IMR-90 (cell line): ENCODE data around the gene PDZRN3. TPM values are rescaled to one million over a fixed set of nuclear protein-coding genes. Genes with fewer than 3 reads are reported as not detected.

ENCODE experiments used
- ATAC-seq: fragments of 200-7000 bp; cut with Tn5 transposase; 2 replicates; pipeline ENCODE4 v1.9.1; 2020; ENCODE audit warnings: low read depth, mild to moderate bottlenecking, moderate library complexity
- BruUV-seq: library from RNA; stranded (reverse); fragments of 400-500 nt; replicated peaks from 2 replicates; lab custom pipeline; 2021; lab: Mats Ljungman, UMichigan
- CTCF ChIA-PET: fragments of 300-600 bp; formaldehyde crosslinking; extraction: SDS; loops from one replicate; lab custom pipeline; 2021; ENCODE audit warnings: antibody characterized with exemption; lab: Yijun Ruan, JAX
- POLR2A ChIA-PET: fragments of 300-600 bp; sonication (Branson Sonifier 250); formaldehyde crosslinking; loops from one replicate; lab custom pipeline; 2022; ENCODE audit warnings: antibody characterized with exemption; ENCODE audit not compliant: unreplicated experiment; lab: Charles Lee
- DNase-seq: peaks from one replicate; pipeline ENCODE4 v3.0.0; 2013
- H2AFZ ChIP-seq: replicated peaks from 2 replicates; pipeline ENCODE3; 2013; ENCODE audit warnings: low read length, mild to moderate bottlenecking; ENCODE audit not compliant: poor library complexity
- H2AK5ac ChIP-seq: 2 replicates; pipeline ENCODE4 v1.6.1; 2013; ENCODE audit warnings: low read depth, low read length, inconsistent platforms
- H2AK9ac ChIP-seq: replicated peaks from 2 replicates; pipeline ENCODE3; 2013; ENCODE audit warnings: mild to moderate bottlenecking, low read depth, low read length, moderate library complexity; ENCODE audit not compliant: poor library complexity
- H2BK120ac ChIP-seq: 2 replicates; pipeline ENCODE4 v1.6.1; 2013; ENCODE audit warnings: low read depth, low read length, inconsistent platforms
- H2BK15ac ChIP-seq: 3 replicates; pipeline ENCODE4 v1.6.1; 2013; ENCODE audit warnings: low read depth, low read length, inconsistent platforms
- H2BK20ac ChIP-seq: 2 replicates; pipeline ENCODE4 v1.6.1; 2013; ENCODE audit warnings: low read depth, mild to moderate bottlenecking, inconsistent platforms, low read length, moderate library complexity
- H2BK5ac ChIP-seq: 2 replicates; pipeline ENCODE4 v1.6.1; 2013; ENCODE audit warnings: mild to moderate bottlenecking, low read depth, low read length, inconsistent platforms; ENCODE audit not compliant: poor library complexity, severe bottlenecking
- H3K14ac ChIP-seq: replicated peaks from 2 replicates; pipeline ENCODE4 v1.6.1; 2013; ENCODE audit warnings: low read depth, low read length, inconsistent platforms
- H3K18ac ChIP-seq: 2 replicates; pipeline ENCODE4 v1.6.1; 2013; ENCODE audit warnings: low read depth, low read length, control low read depth
- H3K23ac ChIP-seq: 2 replicates; pipeline ENCODE4 v1.6.1; 2013; ENCODE audit warnings: low read depth, low read length, inconsistent platforms
- H3K27ac ChIP-seq: 2 replicates; pipeline ENCODE4 v1.5.1; 2013; ENCODE audit warnings: mild to moderate bottlenecking, control low read depth, low read length; ENCODE audit not compliant: insufficient read depth
- H3K27me3 ChIP-seq: 2 replicates; pipeline ENCODE4 v1.6.1; 2013; ENCODE audit warnings: low read length; ENCODE audit not compliant: control insufficient read depth, insufficient read depth
- H3K36me3 ChIP-seq: 2 replicates; pipeline ENCODE4 v1.6.1; 2013; ENCODE audit warnings: low read length, mixed read lengths; ENCODE audit not compliant: control insufficient read depth, insufficient read depth
- H3K4ac ChIP-seq: 2 replicates; pipeline ENCODE4 v1.6.1; 2013; ENCODE audit warnings: low read depth, low read length, inconsistent platforms
- H3K4me1 ChIP-seq: 2 replicates; pipeline ENCODE4 v1.6.1; 2013; ENCODE audit warnings: low read length, mixed read lengths; ENCODE audit not compliant: control insufficient read depth, insufficient read depth
- H3K4me2 ChIP-seq: 2 replicates; pipeline ENCODE4 v1.6.1; 2013; ENCODE audit warnings: low read depth, mild to moderate bottlenecking, control low read depth, low read length, moderate library complexity
- H3K4me3 ChIP-seq: 2 replicates; pipeline ENCODE4 v1.5.1; 2013; ENCODE audit warnings: low read depth, mild to moderate bottlenecking, control low read depth, low read length, moderate library complexity; ENCODE audit not compliant: insufficient read depth
- H3K56ac ChIP-seq: 2 replicates; pipeline ENCODE4 v1.6.1; 2013; ENCODE audit warnings: low read length, inconsistent platforms; ENCODE audit not compliant: insufficient read depth; ENCODE audit errors: extremely low read depth
- H3K79me1 ChIP-seq, 2 experiments: 2 replicates each; pipeline ENCODE4 v1.6.1; 2013; ENCODE audit warnings: low read length in 2 of 2, inconsistent platforms in 1 of 2, low read depth in 1 of 2
- H3K9ac ChIP-seq: 2 replicates; pipeline ENCODE4 v1.6.1; 2013; ENCODE audit warnings: low read depth, low read length, control low read depth
- H3K9me1 ChIP-seq: 2 replicates; pipeline ENCODE4 v1.6.1; 2013; ENCODE audit warnings: low read length, inconsistent platforms; ENCODE audit not compliant: insufficient read depth
- H3K9me3 ChIP-seq: 2 replicates; pipeline ENCODE4 v1.6.1; 2013; ENCODE audit warnings: low read length; ENCODE audit not compliant: control insufficient read depth, insufficient read depth
- H4K20me1 ChIP-seq: 2 replicates; pipeline ENCODE4 v1.6.1; 2013; ENCODE audit warnings: low read length, inconsistent platforms; ENCODE audit not compliant: insufficient read depth
- H4K5ac ChIP-seq: 2 replicates; pipeline ENCODE4 v1.6.1; 2013; ENCODE audit warnings: mild to moderate bottlenecking, low read depth, low read length, control low read depth
- H4K8ac ChIP-seq, 2 experiments: 2 replicates each; pipeline ENCODE4 v1.6.1; 2013; ENCODE audit warnings: low read depth in 2 of 2, low read length in 2 of 2, control low read depth in 1 of 2, inconsistent platforms in 1 of 2
- H4K91ac ChIP-seq: 2 replicates; pipeline ENCODE4 v1.6.1; 2013; ENCODE audit warnings: low read depth, low read length, inconsistent platforms; ENCODE audit not compliant: insufficient read depth
- BHLHE40 ChIP-seq: fragments of 150-350 bp; IDR thresholded peaks from 2 replicates; pipeline ENCODE4 v1.6.1; 2016; ENCODE audit warnings: mild to moderate bottlenecking, low read depth, low read length
- CEBPB ChIP-seq: IDR thresholded peaks from 2 replicates; pipeline ENCODE4 v1.6.1; 2012; ENCODE audit warnings: low read depth, low read length, improper control_type of control experiment
- CHD1 ChIP-seq: IDR thresholded peaks from 2 replicates; pipeline ENCODE4 v1.6.1; 2012; ENCODE audit warnings: low read depth, low read length, improper control_type of control experiment
- CTCF ChIP-seq: conservative IDR thresholded peaks from 2 replicates; pipeline ENCODE4 v1.5.1; 2012; ENCODE audit warnings: mild to moderate bottlenecking, low read depth, low read length, improper control_type of control experiment
- FOS ChIP-seq: fragments of 150-350 bp; IDR thresholded peaks from 2 replicates; pipeline ENCODE4 v1.6.1; 2016; ENCODE audit warnings: low read depth, low read length
- MAFK ChIP-seq: IDR thresholded peaks from 2 replicates; pipeline ENCODE4 v1.6.1; 2012; ENCODE audit warnings: low read depth, low read length, improper control_type of control experiment
- MAZ ChIP-seq: IDR thresholded peaks from 2 replicates; pipeline ENCODE4 v1.6.1; 2012; ENCODE audit warnings: low read depth, mild to moderate bottlenecking, low read length, improper control_type of control experiment, moderate library complexity, borderline replicate concordance
- MXI1 ChIP-seq: IDR thresholded peaks from 2 replicates; pipeline ENCODE4 v1.6.1; 2012; ENCODE audit warnings: low read depth, mild to moderate bottlenecking, low read length, moderate library complexity, borderline replicate concordance
- NFE2L2 ChIP-seq: fragments of 150-350 bp; IDR thresholded peaks from 2 replicates; pipeline ENCODE4 v1.6.1; 2016; ENCODE audit warnings: low read depth, mild to moderate bottlenecking, low read length
- POLR2A ChIP-seq: IDR thresholded peaks from 2 replicates; pipeline ENCODE4 v1.6.1; 2012; ENCODE audit warnings: mild to moderate bottlenecking, low read depth, low read length
- RAD21 ChIP-seq: IDR thresholded peaks from 2 replicates; pipeline ENCODE4 v1.6.1; 2012; ENCODE audit warnings: low read length, improper control_type of control experiment
- RCOR1 ChIP-seq: IDR thresholded peaks from 2 replicates; pipeline ENCODE4 v1.6.1; 2012; ENCODE audit warnings: mild to moderate bottlenecking, low read length, improper control_type of control experiment; ENCODE audit not compliant: insufficient replicate concordance
- RFX5 ChIP-seq: IDR thresholded peaks from 2 replicates; pipeline ENCODE4 v1.8.0; 2012; ENCODE audit warnings: low read depth, mild to moderate bottlenecking, low read length, moderate library complexity
- SMC3 ChIP-seq: fragments of 150-350 bp; IDR thresholded peaks from 2 replicates; pipeline ENCODE4 v1.6.1; 2016; ENCODE audit warnings: low read depth, mild to moderate bottlenecking, antibody characterized with exemption, low read length, moderate library complexity
- WGBS, 2 experiments: methylation state at CpG; one replicate each; pipeline versions ENCODE4 v1.1.5 to v1.1.7; 2013; ENCODE audit warnings: missing lambda C conversion rate in 2 of 2; ENCODE audit not compliant: insufficient read length in 1 of 2; ENCODE audit errors: extremely low coverage in 2 of 2; 5-methylcytosine and 5-hydroxymethylcytosine counted together
- dilution Hi-C: fragments of 300-500 bp; cut with HindIII; formaldehyde crosslinking; loops from one replicate; pipeline ENCODE4 v1.14.3; 2018; ENCODE audit warnings: low sequenced_read_pairs; ENCODE audit not compliant: unreplicated experiment
- in situ Hi-C: fragments of 300-500 bp; cut with MboI; formaldehyde crosslinking; loops from 3 replicates; pipeline ENCODE4 v1.14.3; 2019; ENCODE audit warnings: low sequenced_read_pairs, inconsistent platforms, mixed read lengths
- intact Hi-C: fragments of 100-400 bp; cut with micrococcal nuclease; formaldehyde crosslinking; loops from 2 replicates; pipeline ENCODE4 v1.10.0; 2022
- polyA plus RNA-seq, 3 experiments: library from polyadenylated mRNA; depleted of rRNA; stranded (reverse); fragments of >200 nt; gene quantifications; 2 replicates each; pipeline ENCODE4 v1.2.3, GENCODE V29; 2012; ENCODE audit warnings: low replicate concordance in 1 of 3
- total RNA-seq: library from RNA; depleted of rRNA; stranded (reverse); fragments of >200 nt; gene quantifications from 2 replicates; pipeline ENCODE4 v1.2.3, GENCODE V29; 2012
- TF ChIP-seq, protein P1 (sequence below): fragments of 150-350 bp; IDR thresholded peaks from 2 replicates; pipeline ENCODE4 v1.6.1; 2016; ENCODE audit warnings: low read depth, mild to moderate bottlenecking, low read length, moderate library complexity, borderline replicate concordance
- TF ChIP-seq, protein P2 (sequence below): fragments of 150-350 bp; IDR thresholded peaks from 2 replicates; pipeline ENCODE4 v1.6.1; 2017; ENCODE audit warnings: mild to moderate bottlenecking, antibody characterized with exemption, low read length, low read depth

PDZRN3 gene
- total and polyA plus RNA-seq, 2 of the 4 experiments (the other 2 are of a cell fraction), result 9.4 to 17.0 TPM

DNA sequence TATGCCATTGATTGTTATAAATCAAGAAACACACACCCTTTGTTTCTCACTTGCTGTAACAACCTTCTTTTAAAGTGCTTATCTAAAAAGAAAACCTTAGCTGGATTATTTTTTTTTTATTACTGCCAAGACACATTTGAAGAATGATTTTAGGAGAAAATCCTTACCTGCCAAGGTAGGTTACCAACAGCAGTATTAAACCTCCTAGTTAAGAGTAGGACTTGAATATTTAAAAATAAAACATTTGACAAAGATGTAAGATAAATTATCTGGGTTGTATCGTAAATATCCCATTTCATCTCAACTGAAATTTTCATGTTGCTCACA lies 192.1 kb downstream of the PDZRN3 start:
- Histone ChIP-seq H3K4me2 (no peak overlapping the region), H4K5ac (no peak overlapping the region), H3K14ac (no peak overlapping the region), H4K20me1 (peaks cover 16% of the 10 kb centered on the region; the same call in 1 of the 2 replicates), H4K91ac (no peak overlapping the region), H3K4ac (no peak overlapping the region), H2BK15ac (no peak overlapping the region), H3K9ac (no peak overlapping the region), H3K56ac (no peak overlapping the region), H3K36me3 (no peaks in the 10 kb centered on the region; the same call in 1 of the 2 replicates), H3K4me1 (no peaks in the 10 kb centered on the region; the same call in none of the 2 replicates), H3K27ac (no peak overlapping the region), H3K9me3 (no peaks in the 10 kb centered on the region), H2BK5ac (no peak overlapping the region), H2AFZ (no peak overlapping the region), H2AK9ac (no peak overlapping the region), H3K79me1 (peaks cover 0 to 4% of the 10 kb centered on the region in 2 experiments; a peak in 1 of 4 replicates), H3K27me3 (no peaks in the 10 kb centered on the region; the same call in 1 of the 2 replicates), H3K23ac (no peak overlapping the region), H4K8ac (no peak overlapping the region), H2BK120ac (no peak overlapping the region), H3K4me3 (no peak overlapping the region), H2AK5ac (no peak overlapping the region), H3K9me1 (no peaks in the 10 kb centered on the region), H2BK20ac (no peak overlapping the region), H3K18ac (no peak overlapping the region)
- DNase-seq, result no peak
- in situ Hi-C loops, result loop anchor here (5.0 kb wide), 1 partner anchor 330 kb away; no protein-coding TSS in a partner anchor
- BruUV-seq, result no TSS peak
- intact Hi-C loops, result loop anchor here (1.0 to 10.0 kb wide), 2 partner anchors 188 to 331 kb away; no protein-coding TSS in a partner anchor
- no peak for ATAC-seq
- POLR2A ChIA-PET, result no interaction called here
- TF ChIP-seq RCOR1, result no peak
- TF ChIP-seq, protein P1, sequence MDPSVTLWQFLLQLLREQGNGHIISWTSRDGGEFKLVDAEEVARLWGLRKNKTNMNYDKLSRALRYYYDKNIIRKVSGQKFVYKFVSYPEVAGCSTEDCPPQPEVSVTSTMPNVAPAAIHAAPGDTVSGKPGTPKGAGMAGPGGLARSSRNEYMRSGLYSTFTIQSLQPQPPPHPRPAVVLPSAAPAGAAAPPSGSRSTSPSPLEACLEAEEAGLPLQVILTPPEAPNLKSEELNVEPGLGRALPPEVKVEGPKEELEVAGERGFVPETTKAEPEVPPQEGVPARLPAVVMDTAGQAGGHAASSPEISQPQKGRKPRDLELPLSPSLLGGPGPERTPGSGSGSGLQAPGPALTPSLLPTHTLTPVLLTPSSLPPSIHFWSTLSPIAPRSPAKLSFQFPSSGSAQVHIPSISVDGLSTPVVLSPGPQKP, result no peak
- TF ChIP-seq POLR2A, result no peak
- TF ChIP-seq RFX5, result no peak
- no peak for TF ChIP-seq CHD1
- TF ChIP-seq MXI1, result no peak
- no peak for TF ChIP-seq NFE2L2
- TF ChIP-seq MAZ, result no peak
- TF ChIP-seq, protein P2, sequence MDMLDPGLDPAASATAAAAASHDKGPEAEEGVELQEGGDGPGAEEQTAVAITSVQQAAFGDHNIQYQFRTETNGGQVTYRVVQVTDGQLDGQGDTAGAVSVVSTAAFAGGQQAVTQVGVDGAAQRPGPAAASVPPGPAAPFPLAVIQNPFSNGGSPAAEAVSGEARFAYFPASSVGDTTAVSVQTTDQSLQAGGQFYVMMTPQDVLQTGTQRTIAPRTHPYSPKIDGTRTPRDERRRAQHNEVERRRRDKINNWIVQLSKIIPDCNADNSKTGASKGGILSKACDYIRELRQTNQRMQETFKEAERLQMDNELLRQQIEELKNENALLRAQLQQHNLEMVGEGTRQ, result no peak
- no peak for TF ChIP-seq RAD21
- TF ChIP-seq CEBPB, result no peak
- no peak for TF ChIP-seq CTCF
- no peak for TF ChIP-seq SMC3
- no peak for TF ChIP-seq MAFK
- TF ChIP-seq FOS, result no peak
- no peak for TF ChIP-seq BHLHE40
- dilution Hi-C loops, result no loop called here
- CTCF ChIA-PET, result interaction anchor here (0.5 to 0.6 kb wide), 2 partner anchors 55 to 61 kb away, joined by 3 read pairs; no protein-coding TSS in a partner anchor
- WGBS, 2 experiments, result no CpG with 5 or more reads among the region's 1 CpG
